Thyroid gland (tissue), 4 donors: ENCODE measurements around the gene CCSER1. TPM values are rescaled to one million over a fixed set of nuclear protein-coding genes. Genes with fewer than 3 reads are reported as not detected.

ENCODE experiments used
- DNase-seq, 2 donors: peaks; one replicate each; pipeline ENCODE4 v3.0.0-alpha.2; 2019
- H3K27ac ChIP-seq, 3 donors: fragments of 200-600 bp; sonication (generic); 1 replicate in 2 of 3; 2 replicates in 1 of 3; pipeline ENCODE4 v1.5.1; 2016 to 2019; ENCODE audit warnings: mild to moderate bottlenecking in 1 of 3, moderate library complexity in 1 of 3
- H3K27me3 ChIP-seq: fragments of 200-600 bp; sonication (generic); one replicate; pipeline ENCODE4 v1.5.1; 2019
- H3K36me3 ChIP-seq, 2 donors: fragments of 200-600 bp; sonication (generic); one replicate each; pipeline ENCODE4 v1.5.1; 2016 to 2019
- H3K4me1 ChIP-seq, 2 donors: fragments of 200-600 bp; sonication (generic); one replicate each; pipeline ENCODE4 v1.5.1; 2017 to 2019
- H3K4me3 ChIP-seq, 3 donors: fragments of 200-600 bp; sonication (generic); replicated peaks in 1 of 3; 1 replicate in 2 of 3; 2 replicates in 1 of 3; pipeline ENCODE4 v1.5.1; 2016; ENCODE audit warnings: mild to moderate bottlenecking in 1 of 3
- H3K9me3 ChIP-seq: fragments of 200-600 bp; sonication (generic); one replicate; pipeline ENCODE4 v1.5.1; 2017
- CTCF ChIP-seq, 6 experiments: fragments of 200-600 bp in 3 of 6; fragments of 450-650 bp in 3 of 6; sonication (generic) in 3 of 6; IDR thresholded peaks; one replicate each; pipeline ENCODE4 v1.5.1; 2016 to 2019; ENCODE audit warnings: antibody characterized with exemption in 6 of 6, mild to moderate bottlenecking in 2 of 6, inconsistent platforms in 1 of 6, moderate library complexity in 1 of 6
- POLR2A ChIP-seq, 2 donors: fragments of 450-650 bp; IDR thresholded peaks; one replicate each; pipeline ENCODE4 v1.6.1; 2017; ENCODE audit warnings: antibody characterized with exemption in 2 of 2, mild to moderate bottlenecking in 2 of 2, moderate library complexity in 1 of 2
- WGBS, 2 donors: methylation state at CpG; one replicate each; pipeline ENCODE4 v1.1.5; 2017; 5-methylcytosine and 5-hydroxymethylcytosine counted together
- intact Hi-C: fragments of 100-400 bp; cut with DNase I; formaldehyde crosslinking; loops from one replicate; pipeline ENCODE4 v1.15.1; 2023
- total RNA-seq, 4 donors: library from RNA; depleted of rRNA; stranded (reverse); fragments of >200 nt; gene quantifications; one replicate each; pipeline ENCODE4 v1.2.3, GENCODE V29; 2016

The CCSER1 gene
- total RNA-seq, 4 donors from 2014 or later: 37.7 to 52.3 (median 43.3) TPM

- H3K36me3 ChIP-seq: no peaks in the 10 kb centered on the region
- H3K9me3 ChIP-seq: no peaks in the 10 kb centered on the region
- no peaks in the 10 kb centered on the region for H3K4me1 ChIP-seq
- 90 to 93% methylated on average over 2 of the region's 2 CpGs for WGBS, 2 donors
- H3K27ac ChIP-seq: no peak overlapping the region
- no peaks in the 10 kb centered on the region for H3K27me3 ChIP-seq
- H3K4me3 ChIP-seq: no peak overlapping the region
- TF ChIP-seq CTCF (IDR thresholded peaks at IDR 0.05): no peak
- TF ChIP-seq POLR2A (IDR thresholded peaks at IDR 0.05): no peak
- intact Hi-C loops: no loop called here
- no peak for DNase-seq
Measured at GRCh38 chr4:90792696-90793095, 665.5 kb downstream of the CCSER1 start.

GRCh38 chr4:90798948-90799347 is 671.8 kb downstream of the CCSER1 start:
- H3K4me3 ChIP-seq: no peak overlapping the region

GRCh38 chr4:90799895-90800294 is 672.7 kb downstream of the CCSER1 start:
- no peak for TF ChIP-seq POLR2A (IDR thresholded peaks at IDR 0.05)
- TF ChIP-seq CTCF (IDR thresholded peaks at IDR 0.05): no peak
- no peaks in the 10 kb centered on the region for H3K27me3 ChIP-seq
- no peaks in the 10 kb centered on the region for H3K4me1 ChIP-seq
- intact Hi-C loops: no loop called here
- DNase-seq: no peak
- H3K36me3 ChIP-seq: no peaks in the 10 kb centered on the region
- no peak overlapping the region for H3K4me3 ChIP-seq
- 91 to 94% methylated on average over 4 of the region's 4 CpGs for WGBS, 2 donors
- H3K27ac ChIP-seq: no peak overlapping the region
- H3K9me3 ChIP-seq: no peaks in the 10 kb centered on the region

More at GRCh38 chr4:90798948-90799347, 671.8 kb downstream of the CCSER1 start:
- Histone ChIP-seq H3K27me3 (no peaks in the 10 kb centered on the region), H3K9me3 (no peaks in the 10 kb centered on the region), H3K36me3 (no peaks in the 10 kb centered on the region), H3K27ac (no peak overlapping the region), H3K4me1 (no peaks in the 10 kb centered on the region)
- WGBS, 2 donors: 91 to 97% methylated on average over 6 of the region's 6 CpGs
- no peak for DNase-seq
- TF ChIP-seq CTCF (IDR thresholded peaks at IDR 0.05): no peak
- no peak for TF ChIP-seq POLR2A (IDR thresholded peaks at IDR 0.05)
- intact Hi-C loops: no loop called here

- no peak for DNase-seq
- H3K4me1 ChIP-seq: no peaks in the 10 kb centered on the region
- no peaks in the 10 kb centered on the region for H3K27me3 ChIP-seq
- no peak for TF ChIP-seq CTCF (IDR thresholded peaks at IDR 0.05)
- TF ChIP-seq POLR2A (IDR thresholded peaks at IDR 0.05): no peak
- intact Hi-C loops: no loop called here
- no peaks in the 10 kb centered on the region for H3K9me3 ChIP-seq
- WGBS, 2 donors: 47 to 82% methylated on average over 4 of the region's 4 CpGs
- no peaks in the 10 kb centered on the region for H3K36me3 ChIP-seq
- no peak overlapping the region for H3K4me3 ChIP-seq
- no peak overlapping the region for H3K27ac ChIP-seq
Measured at GRCh38 chr4:90815569-90815968, 688.4 kb downstream of the CCSER1 start.

GRCh38 chr4:90816754-90817153 is 689.6 kb downstream of the CCSER1 start:
- Histone ChIP-seq H3K27ac (no peak overlapping the region), H3K9me3 (no peaks in the 10 kb centered on the region), H3K36me3 (no peaks in the 10 kb centered on the region), H3K4me1 (no peaks in the 10 kb centered on the region), H3K27me3 (no peaks in the 10 kb centered on the region), H3K4me3 (no peak overlapping the region)
- TF ChIP-seq CTCF (IDR thresholded peaks at IDR 0.05) (no peak), POLR2A (IDR thresholded peaks at IDR 0.05) (no peak)
- intact Hi-C loops: no loop called here
- no peak for DNase-seq
- WGBS, 2 donors: 60 to 64% methylated on average over 2 of the region's 2 CpGs
